Liver (tissue), 3 donors: ENCODE results near the gene ARL5A.

Experiments
- EGR1 ChIP-seq, 2 donors: IDR thresholded peaks; 2 replicates each; pipeline ENCODE4 v1.6.1; 2016 to 2018; ENCODE audit warnings: antibody characterized with exemption in 2 of 2, low read depth in 2 of 2
- GABPA ChIP-seq, 2 donors: IDR thresholded peaks in 1 of 2; conservative IDR thresholded peaks in 1 of 2; 2 replicates each; pipeline ENCODE4 v1.6.1; 2016; ENCODE audit warnings: antibody characterized with exemption in 2 of 2, mild to moderate bottlenecking in 1 of 2, moderate library complexity in 1 of 2
- JUND ChIP-seq, 2 donors: IDR thresholded peaks; 2 replicates each; pipeline ENCODE4 v1.6.1; 2016; ENCODE audit warnings: antibody characterized with exemption in 2 of 2
- SP1 ChIP-seq: IDR thresholded peaks from 2 replicates; pipeline ENCODE4 v1.6.1; 2018; ENCODE audit warnings: antibody characterized with exemption, mild to moderate bottlenecking
- TAF1 ChIP-seq: conservative IDR thresholded peaks from 2 replicates; pipeline ENCODE4 v1.6.1; 2016; ENCODE audit warnings: antibody characterized with exemption, mild to moderate bottlenecking
- YY1 ChIP-seq: IDR thresholded peaks from 2 replicates; pipeline ENCODE4 v1.6.1; 2016; ENCODE audit warnings: antibody characterized with exemption, mild to moderate bottlenecking
- TF ChIP-seq, protein P1 (sequence below): fragments of 150-350 bp; IDR thresholded peaks from 2 replicates; pipeline ENCODE4 v1.5.1; 2017; ENCODE audit warnings: improper control_type of control experiment, low read depth, low read length; ENCODE audit not compliant: missing input control
- TF ChIP-seq, protein P2 (sequence below): IDR thresholded peaks from 2 replicates; pipeline ENCODE4 v1.6.1; 2016; ENCODE audit warnings: antibody characterized with exemption, mild to moderate bottlenecking
- donor health status: healthy.
- donor health status: healthy.

- TF ChIP-seq, protein P1, sequence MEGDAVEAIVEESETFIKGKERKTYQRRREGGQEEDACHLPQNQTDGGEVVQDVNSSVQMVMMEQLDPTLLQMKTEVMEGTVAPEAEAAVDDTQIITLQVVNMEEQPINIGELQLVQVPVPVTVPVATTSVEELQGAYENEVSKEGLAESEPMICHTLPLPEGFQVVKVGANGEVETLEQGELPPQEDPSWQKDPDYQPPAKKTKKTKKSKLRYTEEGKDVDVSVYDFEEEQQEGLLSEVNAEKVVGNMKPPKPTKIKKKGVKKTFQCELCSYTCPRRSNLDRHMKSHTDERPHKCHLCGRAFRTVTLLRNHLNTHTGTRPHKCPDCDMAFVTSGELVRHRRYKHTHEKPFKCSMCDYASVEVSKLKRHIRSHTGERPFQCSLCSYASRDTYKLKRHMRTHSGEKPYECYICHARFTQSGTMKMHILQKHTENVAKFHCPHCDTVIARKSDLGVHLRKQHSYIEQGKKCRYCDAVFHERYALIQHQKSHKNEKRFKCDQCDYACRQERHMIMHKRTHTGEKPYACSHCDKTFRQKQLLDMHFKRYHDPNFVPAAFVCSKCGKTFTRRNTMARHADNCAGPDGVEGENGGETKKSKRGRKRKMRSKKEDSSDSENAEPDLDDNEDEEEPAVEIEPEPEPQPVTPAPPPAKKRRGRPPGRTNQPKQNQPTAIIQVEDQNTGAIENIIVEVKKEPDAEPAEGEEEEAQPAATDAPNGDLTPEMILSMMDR = no peak
- TF ChIP-seq YY1 (no peak), JUND (IDR thresholded peaks at IDR 0.05) (no peak), TAF1 (no peak), EGR1 (IDR thresholded peaks at IDR 0.05; ENCODE audit: low read depth in 2 of 2) (no peak), GABPA (IDR thresholded peaks at IDR 0.05 in 1 of 2, conservative IDR thresholded peaks at IDR 0.05 in 1 of 2) (no peak), SP1 (no peak)
- TF ChIP-seq, protein P2, sequence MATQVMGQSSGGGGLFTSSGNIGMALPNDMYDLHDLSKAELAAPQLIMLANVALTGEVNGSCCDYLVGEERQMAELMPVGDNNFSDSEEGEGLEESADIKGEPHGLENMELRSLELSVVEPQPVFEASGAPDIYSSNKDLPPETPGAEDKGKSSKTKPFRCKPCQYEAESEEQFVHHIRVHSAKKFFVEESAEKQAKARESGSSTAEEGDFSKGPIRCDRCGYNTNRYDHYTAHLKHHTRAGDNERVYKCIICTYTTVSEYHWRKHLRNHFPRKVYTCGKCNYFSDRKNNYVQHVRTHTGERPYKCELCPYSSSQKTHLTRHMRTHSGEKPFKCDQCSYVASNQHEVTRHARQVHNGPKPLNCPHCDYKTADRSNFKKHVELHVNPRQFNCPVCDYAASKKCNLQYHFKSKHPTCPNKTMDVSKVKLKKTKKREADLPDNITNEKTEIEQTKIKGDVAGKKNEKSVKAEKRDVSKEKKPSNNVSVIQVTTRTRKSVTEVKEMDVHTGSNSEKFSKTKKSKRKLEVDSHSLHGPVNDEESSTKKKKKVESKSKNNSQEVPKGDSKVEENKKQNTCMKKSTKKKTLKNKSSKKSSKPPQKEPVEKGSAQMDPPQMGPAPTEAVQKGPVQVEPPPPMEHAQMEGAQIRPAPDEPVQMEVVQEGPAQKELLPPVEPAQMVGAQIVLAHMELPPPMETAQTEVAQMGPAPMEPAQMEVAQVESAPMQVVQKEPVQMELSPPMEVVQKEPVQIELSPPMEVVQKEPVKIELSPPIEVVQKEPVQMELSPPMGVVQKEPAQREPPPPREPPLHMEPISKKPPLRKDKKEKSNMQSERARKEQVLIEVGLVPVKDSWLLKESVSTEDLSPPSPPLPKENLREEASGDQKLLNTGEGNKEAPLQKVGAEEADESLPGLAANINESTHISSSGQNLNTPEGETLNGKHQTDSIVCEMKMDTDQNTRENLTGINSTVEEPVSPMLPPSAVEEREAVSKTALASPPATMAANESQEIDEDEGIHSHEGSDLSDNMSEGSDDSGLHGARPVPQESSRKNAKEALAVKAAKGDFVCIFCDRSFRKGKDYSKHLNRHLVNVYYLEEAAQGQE = no peak
Observed at GRCh38 chr2:151872463-151872862, 44.2 kb upstream of the ARL5A start.
